Measurements from ENCODE around the gene DGKQ. TPM values are rescaled to one million over a fixed set of nuclear protein-coding genes. Genes with fewer than 3 reads are reported as not detected.

Gene DGKQ
- total and polyA plus RNA-seq, 9 of the 15 experiments (the other 6 are each of a cell fraction or from before 2014, with no cell fraction given): 0.17 to 22.0 (median 5.6) TPM

- TF ChIP-seq TFE3 (CRISPR knock-in tag; IDR thresholded peaks at IDR 0.05): no peak
- TF ChIP-seq AFF1 (IDR thresholded peaks at IDR 0.05; ENCODE audit: low read depth in 1 of 2, partially characterized antibody in 2 of 2): no peak
- no peak for TF ChIP-seq TAF1 (IDR thresholded peaks at IDR 0.05; ENCODE audit: control insufficient read depth, extremely low read depth, insufficient read depth, low read length, severe bottlenecking)
- TF ChIP-seq ELF1 (tag; IDR thresholded peaks at IDR 0.05): no peak
- TF ChIP-seq CXXC5 (CRISPR knock-in tag; IDR thresholded peaks at IDR 0.05): peak; percentile 49
- TF ChIP-seq FOXO4 (CRISPR knock-in tag; IDR thresholded peaks at IDR 0.05): no peak
- TF ChIP-seq ZZZ3 (IDR thresholded peaks at IDR 0.05): no peak
- TF ChIP-seq JUN (IDR thresholded peaks at IDR 0.05; ENCODE audit: borderline replicate concordance, low read depth, low read length): no peak
- no peak for TF ChIP-seq JUN (CRISPR knock-in tag; IDR thresholded peaks at IDR 0.05; ENCODE audit: borderline replicate concordance)
- no peak for TF ChIP-seq TEAD4 (IDR thresholded peaks at IDR 0.05; ENCODE audit: low read length)
- TF ChIP-seq TEAD4 (CRISPR knock-in tag; IDR thresholded peaks at IDR 0.05; ENCODE audit: borderline replicate concordance): no peak
- TF ChIP-seq ATF3 (IDR thresholded peaks at IDR 0.05): peak; percentile 91
- no peak for TF ChIP-seq ATF3 (CRISPR knock-in tag; conservative IDR thresholded peaks at IDR 0.05)
- no peak for TF ChIP-seq ZNF253 (CRISPR knock-in tag; conservative IDR thresholded peaks at IDR 0.05)
- TF ChIP-seq MCM7 (IDR thresholded peaks at IDR 0.05): no peak
- no peak for TF ChIP-seq TBL1XR1 (IDR thresholded peaks at IDR 0.05; ENCODE audit: low read length in 2 of 2)
Measured at GRCh38 chr4:978957-979701, 5.8 kb upstream of the DGKQ start (continued).
